ENCODE data around the gene ADRM1.

ADRM1 gene

GRCh38 chr20:62349556-62350097 lies 46.8 kb downstream of the ADRM1 start:
- TF ChIP-seq GLIS3 (CRISPR knock-in tag; IDR thresholded peaks at IDR 0.05) (no peak), ZNF565 (CRISPR knock-in tag; conservative IDR thresholded peaks at IDR 0.05; ENCODE audit: low read depth) (no peak), ZC3H10 (CRISPR knock-in tag; IDR thresholded peaks at IDR 0.05) (no peak), SNAI2 (CRISPR knock-in tag; IDR thresholded peaks at IDR 0.05) (no peak), BACH2 (CRISPR knock-in tag; IDR thresholded peaks at IDR 0.05; ENCODE audit: borderline replicate concordance) (no peak), CSRNP3 (CRISPR knock-in tag; IDR thresholded peaks at IDR 0.05) (no peak), ARNTL (CRISPR knock-in tag; IDR thresholded peaks at IDR 0.05; ENCODE audit: borderline replicate concordance, low read depth) (no peak), ZFP30 (CRISPR knock-in tag; IDR thresholded peaks at IDR 0.05) (no peak), PATZ1 (CRISPR knock-in tag; IDR thresholded peaks at IDR 0.05; ENCODE audit: borderline replicate concordance) (no peak), ZNF70 (CRISPR knock-in tag; IDR thresholded peaks at IDR 0.05) (no peak)
- ATAC-seq = no peak

- no peak for ATAC-seq
- TF ChIP-seq ZC3H10 (CRISPR knock-in tag; IDR thresholded peaks at IDR 0.05) (no peak), ZNF8 (CRISPR knock-in tag; IDR thresholded peaks at IDR 0.05) (no peak), TSHZ2 (CRISPR knock-in tag; IDR thresholded peaks at IDR 0.05) (no peak), TOX (CRISPR knock-in tag; IDR thresholded peaks at IDR 0.05; ENCODE audit: borderline replicate concordance) (no peak), PPARA (CRISPR knock-in tag; IDR thresholded peaks at IDR 0.05; ENCODE audit: borderline replicate concordance) (no peak), SNAI2 (CRISPR knock-in tag; IDR thresholded peaks at IDR 0.05) (no peak), ZNF70 (CRISPR knock-in tag; IDR thresholded peaks at IDR 0.05) (no peak), POU6F1 (CRISPR knock-in tag; IDR thresholded peaks at IDR 0.05; ENCODE audit: borderline replicate concordance, low read depth) (no peak), ISL1 (CRISPR knock-in tag; IDR thresholded peaks at IDR 0.05) (no peak), ZFP30 (CRISPR knock-in tag; IDR thresholded peaks at IDR 0.05) (no peak)
Observed at GRCh38 chr20:62350098-62350628, 47.4 kb downstream of the ADRM1 start.

- no peak for ATAC-seq
- no peak for TF ChIP-seq POU6F1 (CRISPR knock-in tag; IDR thresholded peaks at IDR 0.05; ENCODE audit: borderline replicate concordance, low read depth)
- no peak for TF ChIP-seq TCF4 (CRISPR knock-in tag; IDR thresholded peaks at IDR 0.05; ENCODE audit: borderline replicate concordance)
- no peak for TF ChIP-seq SNAI2 (CRISPR knock-in tag; IDR thresholded peaks at IDR 0.05)
- no peak for TF ChIP-seq ZC3H10 (CRISPR knock-in tag; IDR thresholded peaks at IDR 0.05)
- no peak for TF ChIP-seq ZFP3 (CRISPR knock-in tag; IDR thresholded peaks at IDR 0.05)
- TF ChIP-seq ARNTL (CRISPR knock-in tag; IDR thresholded peaks at IDR 0.05; ENCODE audit: borderline replicate concordance, low read depth) = no peak
- no peak for TF ChIP-seq TOX (CRISPR knock-in tag; IDR thresholded peaks at IDR 0.05; ENCODE audit: borderline replicate concordance)
- TF ChIP-seq CSDC2 (CRISPR knock-in tag; IDR thresholded peaks at IDR 0.05) = no peak
- no peak for TF ChIP-seq BACH2 (CRISPR knock-in tag; IDR thresholded peaks at IDR 0.05; ENCODE audit: borderline replicate concordance)
- no peak for TF ChIP-seq ESRRG (CRISPR knock-in tag; IDR thresholded peaks at IDR 0.05)
Observed at GRCh38 chr20:62350629-62351422, 48.0 kb downstream of the ADRM1 start.

Data from SK-N-SH treated with all-trans-retinoic acid at 6 μM for 48 hours (cell line).